Measurements from ENCODE around the gene RBKS. TPM values are rescaled to one million over a fixed set of nuclear protein-coding genes. Genes with fewer than 3 reads are reported as not detected.
"Not testable (repeated sequence)": the region's sequence is repeated elsewhere in the genome, so short reads cannot be mapped to it uniquely, and the experiment has no call there.

The RBKS gene
- total RNA-seq, 1 donor from 2014 or later: 0.79 TPM

GRCh38 chr2:27765621-27766286 lies 124.4 kb downstream of the RBKS start:
- DNase-seq (ENCODE audit: low read depth, low spot score): no peak

GRCh38 chr2:27764526-27764925 lies 125.7 kb downstream of the RBKS start:
- not testable (repeated sequence) for DNase-seq (ENCODE audit: low read depth, low spot score)

- no peak for DNase-seq (ENCODE audit: low read depth, low spot score)
Measured at GRCh38 chr2:27763907-27764267, 126.3 kb downstream of the RBKS start.

- DNase-seq (ENCODE audit: low read depth, low spot score): no peak
Measured at GRCh38 chr2:27762951-27763906, 127.0 kb downstream of the RBKS start.

GRCh38 chr2:27756544-27757498 lies 133.4 kb downstream of the RBKS start:
- DNase-seq (ENCODE audit: low read depth, low spot score): no peak

- no peak for DNase-seq (ENCODE audit: low read depth, low spot score)
Measured at GRCh38 chr2:27756091-27756490, 134.1 kb downstream of the RBKS start.

- DNase-seq (ENCODE audit: low read depth, low spot score): no peak
Measured at GRCh38 chr2:27754831-27755230, 135.4 kb downstream of the RBKS start.

- peak; percentile 40 for DNase-seq (ENCODE audit: low read depth, low spot score)
Measured at GRCh38 chr2:27754138-27754588, 136.0 kb downstream of the RBKS start.

- no peak for DNase-seq (ENCODE audit: low read depth, low spot score)
Measured at GRCh38 chr2:27752551-27753237, 137.5 kb downstream of the RBKS start.

- no peak for DNase-seq (ENCODE audit: low read depth, low spot score)
Measured at GRCh38 chr2:27751377-27751776, 138.8 kb downstream of the RBKS start.

- not testable (repeated sequence) for DNase-seq (ENCODE audit: low read depth, low spot score)
Measured at GRCh38 chr2:27748803-27749554, 141.2 kb downstream of the RBKS start.

GRCh38 chr2:27747827-27748352 lies 142.3 kb downstream of the RBKS start:
- no peak for DNase-seq (ENCODE audit: low read depth, low spot score)

GRCh38 chr2:27746325-27746724 lies 143.9 kb downstream of the RBKS start:
- no peak for DNase-seq (ENCODE audit: low read depth, low spot score)

GRCh38 chr2:27745494-27745893 lies 144.7 kb downstream of the RBKS start:
- DNase-seq (ENCODE audit: low read depth, low spot score): not testable (repeated sequence)

- DNase-seq (ENCODE audit: low read depth, low spot score): no peak
Measured at GRCh38 chr2:27742571-27742970, 147.6 kb downstream of the RBKS start.

- DNase-seq (ENCODE audit: low read depth, low spot score): no peak
Measured at GRCh38 chr2:27741673-27742072, 148.5 kb downstream of the RBKS start.

- no peak for DNase-seq (ENCODE audit: low read depth, low spot score)
Measured at GRCh38 chr2:27739058-27739373, 151.2 kb downstream of the RBKS start.

- no peak for DNase-seq (ENCODE audit: low read depth, low spot score)
Measured at GRCh38 chr2:27738349-27739057, 151.7 kb downstream of the RBKS start.

GRCh38 chr2:27737676-27738348 lies 152.4 kb downstream of the RBKS start:
- DNase-seq (ENCODE audit: low read depth, low spot score): peak; percentile 70
